Measurements from ENCODE around the gene GPR85.

GPR85 gene

DNA sequence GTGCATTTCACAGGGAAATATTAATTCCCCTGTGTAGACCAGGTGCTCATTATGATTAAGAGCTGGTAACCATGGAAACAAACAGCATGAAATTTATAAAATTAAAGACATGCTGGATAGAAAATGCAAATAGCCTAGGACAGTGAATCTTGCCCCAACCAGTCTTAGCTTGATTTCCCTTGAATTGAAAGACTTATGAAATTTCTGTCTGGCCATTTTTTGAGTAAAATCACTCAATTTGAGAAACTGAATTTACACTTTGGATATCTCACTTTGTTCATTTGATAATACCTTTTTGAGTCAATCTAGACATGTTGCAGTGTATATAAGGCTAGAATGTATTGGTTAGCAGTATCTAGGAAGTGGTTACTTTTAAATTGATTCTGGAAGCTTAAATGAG is 36.1 kb upstream of the GPR85 start:
- TF ChIP-seq RAD21 (IDR thresholded peaks at IDR 0.05; ENCODE audit: low read depth) (no peak), TCF12 (IDR thresholded peaks at IDR 0.05; ENCODE audit: low read depth) (no peak), TEAD4 (IDR thresholded peaks at IDR 0.05) (no peak), ZBTB7A (IDR thresholded peaks at IDR 0.05; ENCODE audit: low read depth) (no peak), EP300 (IDR thresholded peaks at IDR 0.05; ENCODE audit: borderline replicate concordance) (no peak), NFIC (IDR thresholded peaks at IDR 0.05) (no peak), YY1 (IDR thresholded peaks at IDR 0.05; ENCODE audit: low read depth) (no peak), FOXM1 (IDR thresholded peaks at IDR 0.05; ENCODE audit: borderline replicate concordance, low read depth) (no peak)
- TF ChIP-seq, protein P1, sequence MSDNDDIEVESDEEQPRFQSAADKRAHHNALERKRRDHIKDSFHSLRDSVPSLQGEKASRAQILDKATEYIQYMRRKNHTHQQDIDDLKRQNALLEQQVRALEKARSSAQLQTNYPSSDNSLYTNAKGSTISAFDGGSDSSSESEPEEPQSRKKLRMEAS (IDR thresholded peaks at IDR 0.05), result no peak
- TF ChIP-seq, protein P2, sequence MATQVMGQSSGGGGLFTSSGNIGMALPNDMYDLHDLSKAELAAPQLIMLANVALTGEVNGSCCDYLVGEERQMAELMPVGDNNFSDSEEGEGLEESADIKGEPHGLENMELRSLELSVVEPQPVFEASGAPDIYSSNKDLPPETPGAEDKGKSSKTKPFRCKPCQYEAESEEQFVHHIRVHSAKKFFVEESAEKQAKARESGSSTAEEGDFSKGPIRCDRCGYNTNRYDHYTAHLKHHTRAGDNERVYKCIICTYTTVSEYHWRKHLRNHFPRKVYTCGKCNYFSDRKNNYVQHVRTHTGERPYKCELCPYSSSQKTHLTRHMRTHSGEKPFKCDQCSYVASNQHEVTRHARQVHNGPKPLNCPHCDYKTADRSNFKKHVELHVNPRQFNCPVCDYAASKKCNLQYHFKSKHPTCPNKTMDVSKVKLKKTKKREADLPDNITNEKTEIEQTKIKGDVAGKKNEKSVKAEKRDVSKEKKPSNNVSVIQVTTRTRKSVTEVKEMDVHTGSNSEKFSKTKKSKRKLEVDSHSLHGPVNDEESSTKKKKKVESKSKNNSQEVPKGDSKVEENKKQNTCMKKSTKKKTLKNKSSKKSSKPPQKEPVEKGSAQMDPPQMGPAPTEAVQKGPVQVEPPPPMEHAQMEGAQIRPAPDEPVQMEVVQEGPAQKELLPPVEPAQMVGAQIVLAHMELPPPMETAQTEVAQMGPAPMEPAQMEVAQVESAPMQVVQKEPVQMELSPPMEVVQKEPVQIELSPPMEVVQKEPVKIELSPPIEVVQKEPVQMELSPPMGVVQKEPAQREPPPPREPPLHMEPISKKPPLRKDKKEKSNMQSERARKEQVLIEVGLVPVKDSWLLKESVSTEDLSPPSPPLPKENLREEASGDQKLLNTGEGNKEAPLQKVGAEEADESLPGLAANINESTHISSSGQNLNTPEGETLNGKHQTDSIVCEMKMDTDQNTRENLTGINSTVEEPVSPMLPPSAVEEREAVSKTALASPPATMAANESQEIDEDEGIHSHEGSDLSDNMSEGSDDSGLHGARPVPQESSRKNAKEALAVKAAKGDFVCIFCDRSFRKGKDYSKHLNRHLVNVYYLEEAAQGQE (IDR thresholded peaks at IDR 0.05; ENCODE audit: low read depth), result no peak

DNA sequence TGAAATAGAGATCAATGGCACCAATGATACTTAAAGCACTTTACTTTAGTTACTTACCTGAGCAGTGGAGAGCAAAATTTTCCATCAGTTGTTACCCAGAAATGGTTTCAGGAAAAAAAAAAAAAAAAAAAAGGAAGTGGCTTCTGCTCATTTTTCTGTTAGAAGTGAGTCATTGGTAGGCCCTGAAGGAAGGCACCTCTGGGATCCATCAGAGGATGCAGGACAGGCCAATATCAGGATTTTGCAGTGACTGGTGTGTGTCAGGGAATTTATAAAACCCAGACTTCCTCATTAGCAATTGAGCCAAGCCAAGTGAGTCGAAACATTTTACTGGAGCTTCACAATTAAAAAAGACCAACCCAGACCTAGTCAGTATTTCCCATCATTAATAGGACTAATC is 34.0 kb upstream of the GPR85 start:
- TF ChIP-seq ZBTB7A (IDR thresholded peaks at IDR 0.05; ENCODE audit: low read depth) (no peak), YY1 (IDR thresholded peaks at IDR 0.05; ENCODE audit: low read depth) (no peak), EP300 (IDR thresholded peaks at IDR 0.05; ENCODE audit: borderline replicate concordance) (no peak), EGR1 (IDR thresholded peaks at IDR 0.05) (no peak), RAD21 (IDR thresholded peaks at IDR 0.05; ENCODE audit: low read depth) (no peak)
- TF ChIP-seq, protein P2 (IDR thresholded peaks at IDR 0.05; ENCODE audit: low read depth), result no peak

DNA sequence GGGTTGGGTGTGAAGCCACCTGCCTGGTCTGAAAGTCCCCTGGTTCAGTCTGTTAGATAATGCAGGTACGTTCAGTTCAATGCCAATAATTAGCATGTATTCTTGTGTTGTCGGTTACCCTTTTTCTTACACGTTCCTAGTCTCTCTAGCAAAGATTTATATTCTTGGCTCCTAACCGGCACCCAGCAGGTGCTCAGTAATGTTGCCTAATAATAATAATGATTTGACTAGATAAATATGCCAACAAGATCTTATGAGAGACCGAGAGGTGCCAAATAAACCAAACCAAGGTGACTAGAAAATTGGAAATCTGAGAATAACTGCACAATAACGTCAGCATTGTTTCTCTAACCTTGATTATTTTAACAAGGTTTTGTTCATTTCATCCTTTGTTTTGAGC is 32.8 kb upstream of the GPR85 start:
- TF ChIP-seq FOXM1 (IDR thresholded peaks at IDR 0.05; ENCODE audit: borderline replicate concordance, low read depth), result no peak
- TF ChIP-seq EP300 (IDR thresholded peaks at IDR 0.05; ENCODE audit: borderline replicate concordance), result no peak
- no peak for TF ChIP-seq NFIC (IDR thresholded peaks at IDR 0.05)
- TF ChIP-seq, protein P3, sequence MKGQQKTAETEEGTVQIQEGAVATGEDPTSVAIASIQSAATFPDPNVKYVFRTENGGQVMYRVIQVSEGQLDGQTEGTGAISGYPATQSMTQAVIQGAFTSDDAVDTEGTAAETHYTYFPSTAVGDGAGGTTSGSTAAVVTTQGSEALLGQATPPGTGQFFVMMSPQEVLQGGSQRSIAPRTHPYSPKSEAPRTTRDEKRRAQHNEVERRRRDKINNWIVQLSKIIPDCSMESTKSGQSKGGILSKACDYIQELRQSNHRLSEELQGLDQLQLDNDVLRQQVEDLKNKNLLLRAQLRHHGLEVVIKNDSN (IDR thresholded peaks at IDR 0.05), result no peak
- no peak for TF ChIP-seq ZBTB7A (IDR thresholded peaks at IDR 0.05; ENCODE audit: low read depth)
- no peak for TF ChIP-seq EGR1 (IDR thresholded peaks at IDR 0.05)
- no peak for TF ChIP-seq TAF1 (IDR thresholded peaks at IDR 0.05; ENCODE audit: low read depth)
- no peak for TF ChIP-seq YY1 (IDR thresholded peaks at IDR 0.05; ENCODE audit: low read depth)
- TF ChIP-seq, protein P1 (IDR thresholded peaks at IDR 0.05), result no peak
- TF ChIP-seq TCF12 (IDR thresholded peaks at IDR 0.05; ENCODE audit: low read depth), result no peak
- TF ChIP-seq CEBPB (IDR thresholded peaks at IDR 0.05), result no peak
- no peak for TF ChIP-seq TEAD4 (IDR thresholded peaks at IDR 0.05)
- TF ChIP-seq RAD21 (IDR thresholded peaks at IDR 0.05; ENCODE audit: low read depth), result no peak
- TF ChIP-seq CREB1 (IDR thresholded peaks at IDR 0.05; ENCODE audit: low read depth), result no peak
- TF ChIP-seq, protein P2 (IDR thresholded peaks at IDR 0.05; ENCODE audit: low read depth), result no peak

DNA sequence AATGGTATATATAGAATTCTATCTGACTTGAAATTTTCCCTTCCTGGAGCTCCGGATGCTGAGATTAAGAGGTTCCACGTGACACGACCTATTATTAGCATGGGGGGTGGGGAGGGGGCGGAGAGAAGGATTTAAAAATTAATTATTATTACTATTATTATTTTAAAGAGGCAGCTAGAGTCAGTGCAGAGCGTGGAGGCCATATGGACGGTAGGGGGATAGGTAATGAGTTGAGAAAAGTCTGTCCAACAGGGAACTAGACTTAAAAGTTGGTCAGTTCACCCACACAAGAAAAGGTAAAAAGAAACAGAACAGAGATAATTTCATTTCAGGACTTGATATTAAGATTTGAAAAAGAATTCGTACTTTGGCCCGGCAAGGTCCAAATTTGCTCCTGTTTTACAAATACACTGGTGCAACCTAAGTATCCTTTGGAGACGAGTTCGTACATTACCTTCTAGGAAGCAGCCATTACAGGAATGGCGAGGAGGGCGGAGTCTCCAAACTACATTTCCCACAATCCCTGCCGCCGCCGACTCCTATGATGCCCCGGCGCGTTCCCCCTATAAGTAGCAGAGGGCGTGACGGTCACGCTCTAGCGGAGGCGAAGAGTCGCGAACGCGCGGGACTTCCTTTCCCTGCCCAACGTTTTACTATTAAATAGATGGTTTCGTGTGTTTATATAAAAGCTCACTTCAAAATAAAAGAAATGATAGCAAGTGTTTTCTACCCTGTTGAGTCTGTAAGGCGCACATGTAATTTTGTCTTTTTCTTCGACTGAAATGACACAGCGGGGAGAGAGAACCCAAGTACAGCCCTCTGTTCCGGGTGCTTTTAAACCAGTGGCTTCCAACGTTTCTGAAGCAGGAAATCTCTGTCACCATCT is 31.7 kb upstream of the GPR85 start, which contains the start of gene SMIM30:
SMIM30 (minus strand) TSS at position 481 of the 886 bp plus-strand sequence. CDS start 976 bp downstream, outside the sequence.
- no peak for TF ChIP-seq ZBTB7A (IDR thresholded peaks at IDR 0.05; ENCODE audit: low read depth)
- TF ChIP-seq, protein P2 (IDR thresholded peaks at IDR 0.05; ENCODE audit: low read depth), result no peak
- no peak for TF ChIP-seq RAD21 (IDR thresholded peaks at IDR 0.05; ENCODE audit: low read depth)
- TF ChIP-seq TCF12 (IDR thresholded peaks at IDR 0.05; ENCODE audit: low read depth), result peak; percentile 34; the same call in 1 of the 2 replicates
- TF ChIP-seq, protein P3 (IDR thresholded peaks at IDR 0.05), result peak; percentile 64
- TF ChIP-seq CEBPB (IDR thresholded peaks at IDR 0.05), result no peak
- 0 out of 2 replicates have a peak, but pooled peaks have one; percentile 22 for TF ChIP-seq FOXM1 (IDR thresholded peaks at IDR 0.05; ENCODE audit: borderline replicate concordance, low read depth)
- TF ChIP-seq, protein P1 (IDR thresholded peaks at IDR 0.05), result peak; percentile 40; the same call in 1 of the 2 replicates
- peak; percentile 75 for TF ChIP-seq CREB1 (IDR thresholded peaks at IDR 0.05; ENCODE audit: low read depth)
- peak; percentile 31; the same call in 1 of the 2 replicates for TF ChIP-seq TEAD4 (IDR thresholded peaks at IDR 0.05)
- TF ChIP-seq EP300 (IDR thresholded peaks at IDR 0.05; ENCODE audit: borderline replicate concordance), result no peak
- peak; percentile 98 for TF ChIP-seq TAF1 (IDR thresholded peaks at IDR 0.05; ENCODE audit: low read depth)
- TF ChIP-seq YY1 (IDR thresholded peaks at IDR 0.05; ENCODE audit: low read depth), result peak; percentile 97
- TF ChIP-seq NFIC (IDR thresholded peaks at IDR 0.05), result no peak
- peak; percentile 36; the same call in 1 of the 2 replicates for TF ChIP-seq EGR1 (IDR thresholded peaks at IDR 0.05)

Measured in Ishikawa (cell line).